A549 (cell line): ENCODE measurements around the gene FHIT. TPM values are rescaled to one million over a fixed set of nuclear protein-coding genes. Genes with fewer than 3 reads are reported as not detected.

Experiments used
- ATAC-seq, 2 experiments: fragments of 200-7000 bp in 1 of 2; fragments of >200 bp in 1 of 2; cut with Nextera tagmentation in 1 of 2; cut with Tn5 transposase in 1 of 2; 3 replicates each; pipeline versions ENCODE4 v1.8.0 to v1.9.1; 2018 to 2020; ENCODE audit warnings: mild to moderate bottlenecking in 1 of 2, moderate library complexity in 1 of 2
- CTCF ChIA-PET: fragments of 300-600 bp; sonication (Branson Sonifier 250); formaldehyde crosslinking; extraction: SDS; loops from one replicate; lab custom pipeline; 2021; ENCODE audit warnings: antibody characterized with exemption, inconsistent platforms; lab: Yijun Ruan, JAX
- POLR2A ChIA-PET: fragments of 350-600 bp; formaldehyde crosslinking; extraction: SDS; loops from one replicate; lab custom pipeline; 2021; ENCODE audit warnings: antibody characterized with exemption, inconsistent platforms; lab: Yijun Ruan, JAX
- DNase-seq, 2 experiments: peaks; one replicate each; pipeline versions ENCODE4 v3.0.0 to v3.0.0-alpha.2; 2011 to 2016; ENCODE audit warnings: low read depth in 1 of 2, low spot score in 1 of 2
- FAIRE-seq: peaks from 2 replicates; lab custom pipeline; 2011; peaks lifted over from hg19 to GRCh38; lab: Jason Lieb, UNC
- H3K27ac ChIP-seq, 2 experiments: fragments of >200 bp; sonication (Bioruptor Twin); formaldehyde crosslinking; 3 replicates each; pipeline ENCODE4 v1.5.1; 2016 to 2017
- H3K4me1 ChIP-seq: fragments of >200 bp; sonication (Bioruptor Twin); formaldehyde crosslinking; 3 replicates; pipeline ENCODE4 v1.6.1; 2016
- H3K4me2 ChIP-seq: fragments of >200 bp; sonication (Bioruptor Twin); formaldehyde crosslinking; 3 replicates; pipeline ENCODE4 v1.6.1; 2016
- H3K4me3 ChIP-seq: fragments of >200 bp; sonication (Bioruptor Twin); formaldehyde crosslinking; 3 replicates; pipeline ENCODE4 v1.5.1; 2016
- H3K9me3 ChIP-seq: fragments of >200 bp; sonication (Bioruptor Twin); formaldehyde crosslinking; 3 replicates; pipeline ENCODE4 v1.6.1; 2016
- ATOH8 ChIP-seq: fragments of 250-450 bp; sonication (Bioruptor Pico); IDR thresholded peaks from 2 replicates; pipeline ENCODE4 v1.5.0; 2020; ENCODE audit warnings: low read depth, mild to moderate bottlenecking, moderate library complexity
- BHLHE40 ChIP-seq: IDR thresholded peaks from 2 replicates; pipeline ENCODE4 v1.6.1; 2012; ENCODE audit warnings: low read depth, low read length, inconsistent platforms
- CBX8 ChIP-seq: fragments of 200-600 bp; sonication (generic); IDR thresholded peaks from 2 replicates; pipeline ENCODE4 v1.6.1; 2016
- CEBPB ChIP-seq, 2 experiments: fragments of >200 bp in 1 of 2; sonication (Bioruptor Twin) in 1 of 2; formaldehyde crosslinking in 1 of 2; IDR thresholded peaks; 2 replicates each; pipeline ENCODE4 v1.6.1; 2012 to 2016
- CHD2 ChIP-seq: fragments of 150-350 bp; IDR thresholded peaks from 2 replicates; pipeline ENCODE4 v1.6.1; 2014; ENCODE audit warnings: low read length; ENCODE audit not compliant: partially characterized antibody
- E2F6 ChIP-seq: IDR thresholded peaks from 2 replicates; pipeline ENCODE4 v1.6.1; 2012; ENCODE audit warnings: low read depth, borderline replicate concordance
- EP300 ChIP-seq, 2 experiments: fragments of >200 bp; sonication (Bioruptor Twin); formaldehyde crosslinking; IDR thresholded peaks; 2 replicates in 1 of 2; 3 replicates in 1 of 2; pipeline ENCODE4 v1.6.1; 2016 to 2017
- ESRRA ChIP-seq: fragments of 150-350 bp; IDR thresholded peaks from 2 replicates; pipeline ENCODE4 v1.6.1; 2014; ENCODE audit warnings: mild to moderate bottlenecking, low read length, borderline replicate concordance
- FOSB ChIP-seq: fragments of 250-450 bp; sonication (Bioruptor Pico); IDR thresholded peaks from 2 replicates; pipeline ENCODE4 v1.5.0; 2020; ENCODE audit warnings: mild to moderate bottlenecking, moderate library complexity
- FOSL2 ChIP-seq, 2 experiments: fragments of 450-650 bp in 1 of 2; fragments of >200 bp in 1 of 2; sonication (Bioruptor Twin) in 1 of 2; formaldehyde crosslinking; IDR thresholded peaks; 2 replicates each; pipeline versions ENCODE4 v1.5.0 to v1.6.1; 2016 to 2020; ENCODE audit warnings: mild to moderate bottlenecking in 1 of 2, moderate library complexity in 1 of 2
- HOXB13 ChIP-seq: fragments of 250-450 bp; sonication (Bioruptor Pico); IDR thresholded peaks from 2 replicates; pipeline ENCODE4 v1.5.0; 2020; ENCODE audit warnings: low read depth, mild to moderate bottlenecking, moderate library complexity
- HOXB5 ChIP-seq: fragments of 250-450 bp; sonication (Bioruptor Pico); IDR thresholded peaks from 2 replicates; pipeline ENCODE4 v1.5.0; 2020; ENCODE audit warnings: mild to moderate bottlenecking, moderate library complexity
- JUN ChIP-seq, 2 experiments: fragments of >200 bp; sonication (Bioruptor Twin); formaldehyde crosslinking; IDR thresholded peaks; 2 replicates in 1 of 2; 3 replicates in 1 of 2; pipeline ENCODE4 v1.6.1; 2016 to 2017
- KDM5A ChIP-seq: fragments of 200-600 bp; sonication (generic); IDR thresholded peaks from 2 replicates; pipeline ENCODE4 v1.6.1; 2016; ENCODE audit warnings: antibody characterized with exemption, mild to moderate bottlenecking
- MAZ ChIP-seq: fragments of 150-350 bp; IDR thresholded peaks from 2 replicates; pipeline ENCODE4 v1.6.1; 2014; ENCODE audit warnings: antibody characterized with exemption, low read depth, low read length, borderline replicate concordance
- NR3C1 ChIP-seq: fragments of >200 bp; sonication (Bioruptor Twin); formaldehyde crosslinking; IDR thresholded peaks from 3 replicates; pipeline ENCODE4 v1.6.1; 2017
- PBX3 ChIP-seq: IDR thresholded peaks from 2 replicates; pipeline ENCODE4 v1.6.1; 2012
- PHF8 ChIP-seq: fragments of 200-600 bp; sonication (generic); IDR thresholded peaks from 2 replicates; pipeline ENCODE4 v1.6.1; 2016; ENCODE audit warnings: low read depth, mild to moderate bottlenecking, antibody characterized with exemption, moderate library complexity, borderline replicate concordance
- POLR2A ChIP-seq: IDR thresholded peaks from 2 replicates; pipeline ENCODE4 v1.6.1; 2012; ENCODE audit warnings: mild to moderate bottlenecking, low read length
- RFX5 ChIP-seq: fragments of 450-650 bp; IDR thresholded peaks from 2 replicates; pipeline ENCODE4 v1.7.1; 2014; ENCODE audit warnings: antibody characterized with exemption, mild to moderate bottlenecking, moderate library complexity
- USF2 ChIP-seq: fragments of 450-650 bp; IDR thresholded peaks from 2 replicates; pipeline ENCODE4 v1.6.1; 2014; ENCODE audit warnings: antibody characterized with exemption
- ZC3H11A ChIP-seq: fragments of 450-650 bp; IDR thresholded peaks from 2 replicates; pipeline ENCODE4 v1.6.1; 2014; ENCODE audit warnings: antibody characterized with exemption, mild to moderate bottlenecking
- ZFP36 ChIP-seq: fragments of 450-650 bp; IDR thresholded peaks from 2 replicates; pipeline ENCODE4 v1.6.1; 2014; ENCODE audit warnings: borderline replicate concordance; ENCODE audit not compliant: partially characterized antibody
- WGBS: methylation state at CpG from one replicate; pipeline ENCODE4 v1.1.6; 2017; ENCODE audit errors: missing lambda C conversion rate; 5-methylcytosine and 5-hydroxymethylcytosine counted together
- polyA plus RNA-seq, 4 experiments: library from polyadenylated mRNA; depleted of rRNA in 3 of 4; stranded (reverse); fragments of >200 nt; fragmentation: RNase III in 1 of 4; extraction: RNeasy Plus Mini Kit Qiagen cat#74134 plus additional on column Dnase treatment in 1 of 4; gene quantifications; 2 replicates in 3 of 4; 3 replicates in 1 of 4; pipeline ENCODE4 v1.2.3, GENCODE V29; 2011 to 2017
- TF ChIP-seq, protein P1 (sequence below): IDR thresholded peaks from 2 replicates; pipeline ENCODE4 v1.6.1; 2012
- TF ChIP-seq, protein P2 (sequence below): fragments of 150-350 bp; IDR thresholded peaks from 2 replicates; pipeline ENCODE4 v1.6.1; 2014; ENCODE audit warnings: low read depth, mild to moderate bottlenecking, low read length
- TF ChIP-seq, protein P3 (sequence below): fragments of >200 bp; sonication (Bioruptor Twin); formaldehyde crosslinking; IDR thresholded peaks from 3 replicates; pipeline ENCODE4 v1.6.1; 2016
- TF ChIP-seq, protein P4 (sequence below): fragments of >200 bp; sonication (Bioruptor Twin); formaldehyde crosslinking; IDR thresholded peaks from 3 replicates; pipeline ENCODE4 v1.5.1; 2016

FHIT gene
- polyA plus RNA-seq, 2 of the 4 experiments (the other 2 are of a cell fraction) = 0.76 to 0.92 TPM

GRCh38 chr3:60323180-60323579 is 928.1 kb downstream of the FHIT start:
- no peak for FAIRE-seq
- ChIA-PET CTCF (no interaction called here), POLR2A (no interaction called here)
- no peak for ATAC-seq
- H3K27ac ChIP-seq = no peak overlapping the region
- H3K4me2 ChIP-seq = no peak overlapping the region
- DNase-seq = no peak
- H3K9me3 ChIP-seq = no peaks in the 10 kb centered on the region
- TF ChIP-seq BHLHE40 (no peak), CEBPB (IDR thresholded peaks at IDR 0.05) (no peak), FOSB (CRISPR knock-in tag) (no peak), ESRRA (no peak), HOXB5 (CRISPR knock-in tag) (no peak), FOSL2 (IDR thresholded peaks at IDR 0.05) (no peak), FOSL2 (CRISPR knock-in tag; IDR thresholded peaks at IDR 0.05) (no peak), ZFP36 (no peak), USF2 (no peak), NR3C1 (no peak), PBX3 (no peak), PHF8 (no peak), E2F6 (no peak), ATOH8 (CRISPR knock-in tag) (no peak)
- TF ChIP-seq, protein P1, sequence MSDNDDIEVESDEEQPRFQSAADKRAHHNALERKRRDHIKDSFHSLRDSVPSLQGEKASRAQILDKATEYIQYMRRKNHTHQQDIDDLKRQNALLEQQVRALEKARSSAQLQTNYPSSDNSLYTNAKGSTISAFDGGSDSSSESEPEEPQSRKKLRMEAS = no peak
- TF ChIP-seq, protein P2, sequence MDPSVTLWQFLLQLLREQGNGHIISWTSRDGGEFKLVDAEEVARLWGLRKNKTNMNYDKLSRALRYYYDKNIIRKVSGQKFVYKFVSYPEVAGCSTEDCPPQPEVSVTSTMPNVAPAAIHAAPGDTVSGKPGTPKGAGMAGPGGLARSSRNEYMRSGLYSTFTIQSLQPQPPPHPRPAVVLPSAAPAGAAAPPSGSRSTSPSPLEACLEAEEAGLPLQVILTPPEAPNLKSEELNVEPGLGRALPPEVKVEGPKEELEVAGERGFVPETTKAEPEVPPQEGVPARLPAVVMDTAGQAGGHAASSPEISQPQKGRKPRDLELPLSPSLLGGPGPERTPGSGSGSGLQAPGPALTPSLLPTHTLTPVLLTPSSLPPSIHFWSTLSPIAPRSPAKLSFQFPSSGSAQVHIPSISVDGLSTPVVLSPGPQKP = no peak
- TF ChIP-seq, protein P3, sequence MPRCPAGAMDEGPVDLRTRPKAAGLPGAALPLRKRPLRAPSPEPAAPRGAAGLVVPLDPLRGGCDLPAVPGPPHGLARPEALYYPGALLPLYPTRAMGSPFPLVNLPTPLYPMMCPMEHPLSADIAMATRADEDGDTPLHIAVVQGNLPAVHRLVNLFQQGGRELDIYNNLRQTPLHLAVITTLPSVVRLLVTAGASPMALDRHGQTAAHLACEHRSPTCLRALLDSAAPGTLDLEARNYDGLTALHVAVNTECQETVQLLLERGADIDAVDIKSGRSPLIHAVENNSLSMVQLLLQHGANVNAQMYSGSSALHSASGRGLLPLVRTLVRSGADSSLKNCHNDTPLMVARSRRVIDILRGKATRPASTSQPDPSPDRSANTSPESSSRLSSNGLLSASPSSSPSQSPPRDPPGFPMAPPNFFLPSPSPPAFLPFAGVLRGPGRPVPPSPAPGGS = no peak
- no peak overlapping the region for H3K4me3 ChIP-seq
- 53% methylated on average over 7 of the region's 7 CpGs for WGBS
- H3K4me1 ChIP-seq = no peaks in the 10 kb centered on the region

- FAIRE-seq = no peak
- 26% methylated on average over 4 of the region's 4 CpGs for WGBS
- Histone ChIP-seq H3K27ac (no peak overlapping the region), H3K9me3 (no peaks in the 10 kb centered on the region), H3K4me3 (no peak overlapping the region), H3K4me2 (no peak overlapping the region), H3K4me1 (no peaks in the 10 kb centered on the region)
- ChIA-PET CTCF (no interaction called here), POLR2A (no interaction called here)
- no peak for DNase-seq
- ATAC-seq = no peak
- TF ChIP-seq MAZ (no peak), EP300 (IDR thresholded peaks at IDR 0.05) (no peak), HOXB13 (CRISPR knock-in tag) (no peak), CBX8 (no peak), KDM5A (no peak), ESRRA (no peak), RFX5 (no peak), ZC3H11A (no peak), JUN (IDR thresholded peaks at IDR 0.05) (no peak), POLR2A (no peak), CHD2 (no peak), PHF8 (no peak), FOSL2 (IDR thresholded peaks at IDR 0.05) (no peak), FOSL2 (CRISPR knock-in tag; IDR thresholded peaks at IDR 0.05) (no peak), ZFP36 (no peak)
- TF ChIP-seq, protein P4, sequence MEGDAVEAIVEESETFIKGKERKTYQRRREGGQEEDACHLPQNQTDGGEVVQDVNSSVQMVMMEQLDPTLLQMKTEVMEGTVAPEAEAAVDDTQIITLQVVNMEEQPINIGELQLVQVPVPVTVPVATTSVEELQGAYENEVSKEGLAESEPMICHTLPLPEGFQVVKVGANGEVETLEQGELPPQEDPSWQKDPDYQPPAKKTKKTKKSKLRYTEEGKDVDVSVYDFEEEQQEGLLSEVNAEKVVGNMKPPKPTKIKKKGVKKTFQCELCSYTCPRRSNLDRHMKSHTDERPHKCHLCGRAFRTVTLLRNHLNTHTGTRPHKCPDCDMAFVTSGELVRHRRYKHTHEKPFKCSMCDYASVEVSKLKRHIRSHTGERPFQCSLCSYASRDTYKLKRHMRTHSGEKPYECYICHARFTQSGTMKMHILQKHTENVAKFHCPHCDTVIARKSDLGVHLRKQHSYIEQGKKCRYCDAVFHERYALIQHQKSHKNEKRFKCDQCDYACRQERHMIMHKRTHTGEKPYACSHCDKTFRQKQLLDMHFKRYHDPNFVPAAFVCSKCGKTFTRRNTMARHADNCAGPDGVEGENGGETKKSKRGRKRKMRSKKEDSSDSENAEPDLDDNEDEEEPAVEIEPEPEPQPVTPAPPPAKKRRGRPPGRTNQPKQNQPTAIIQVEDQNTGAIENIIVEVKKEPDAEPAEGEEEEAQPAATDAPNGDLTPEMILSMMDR = no peak
Measured at GRCh38 chr3:60322298-60322856, 928.9 kb downstream of the FHIT start.
